Neural crest cell (in vitro differentiated cells): ENCODE results near the gene FHIT. TPM values are rescaled to one million over a fixed set of nuclear protein-coding genes. Genes with fewer than 3 reads are reported as not detected.

Source experiments
- DNase-seq: peaks from one replicate; pipeline ENCODE4 v3.0.0; 2021; ENCODE audit warnings: low read depth, mixed read lengths, low spot score
- H3K27ac Mint-ChIP-seq: one replicate; pipeline ENCODE4 v1.8.0; 2021; ENCODE audit warnings: mild to moderate bottlenecking, mixed read lengths; ENCODE audit not compliant: unreplicated experiment
- H3K27me3 Mint-ChIP-seq: 2 replicates; pipeline ENCODE4 v1.8.0; 2021; ENCODE audit warnings: low read depth, mild to moderate bottlenecking, mixed read lengths
- H3K36me3 Mint-ChIP-seq: 2 replicates; pipeline ENCODE4 v1.8.0; 2021; ENCODE audit warnings: low read depth, mild to moderate bottlenecking, mixed read lengths
- H3K4me1 Mint-ChIP-seq: 2 replicates; pipeline ENCODE4 v1.8.0; 2021; ENCODE audit warnings: mixed read lengths
- H3K4me3 Mint-ChIP-seq: one replicate; pipeline ENCODE4 v1.8.0; 2021; ENCODE audit warnings: mild to moderate bottlenecking, mixed read lengths
- H3K9me3 Mint-ChIP-seq: 2 replicates; pipeline ENCODE4 v1.8.0; 2021; ENCODE audit warnings: mixed read lengths
- total RNA-seq: library from RNA; stranded (reverse); gene quantifications from 2 replicates; pipeline ENCODE4 v1.2.1, GENCODE V29; 2021
- TF ChIP-seq, protein P1 (sequence below): fragments of 200-600 bp; sonication (generic); conservative IDR thresholded peaks from 2 replicates; pipeline ENCODE4 v1.5.0; 2021; ENCODE audit warnings: antibody characterized with exemption, mild to moderate bottlenecking

FHIT gene
- total RNA-seq, 1 donor from 2014 or later, result 5.2 TPM

- TF ChIP-seq, protein P1, sequence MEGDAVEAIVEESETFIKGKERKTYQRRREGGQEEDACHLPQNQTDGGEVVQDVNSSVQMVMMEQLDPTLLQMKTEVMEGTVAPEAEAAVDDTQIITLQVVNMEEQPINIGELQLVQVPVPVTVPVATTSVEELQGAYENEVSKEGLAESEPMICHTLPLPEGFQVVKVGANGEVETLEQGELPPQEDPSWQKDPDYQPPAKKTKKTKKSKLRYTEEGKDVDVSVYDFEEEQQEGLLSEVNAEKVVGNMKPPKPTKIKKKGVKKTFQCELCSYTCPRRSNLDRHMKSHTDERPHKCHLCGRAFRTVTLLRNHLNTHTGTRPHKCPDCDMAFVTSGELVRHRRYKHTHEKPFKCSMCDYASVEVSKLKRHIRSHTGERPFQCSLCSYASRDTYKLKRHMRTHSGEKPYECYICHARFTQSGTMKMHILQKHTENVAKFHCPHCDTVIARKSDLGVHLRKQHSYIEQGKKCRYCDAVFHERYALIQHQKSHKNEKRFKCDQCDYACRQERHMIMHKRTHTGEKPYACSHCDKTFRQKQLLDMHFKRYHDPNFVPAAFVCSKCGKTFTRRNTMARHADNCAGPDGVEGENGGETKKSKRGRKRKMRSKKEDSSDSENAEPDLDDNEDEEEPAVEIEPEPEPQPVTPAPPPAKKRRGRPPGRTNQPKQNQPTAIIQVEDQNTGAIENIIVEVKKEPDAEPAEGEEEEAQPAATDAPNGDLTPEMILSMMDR, result no peak
- no peak overlapping the region for H3K4me3 Mint-ChIP-seq
- H3K27ac Mint-ChIP-seq, result no peak overlapping the region
- H3K36me3 Mint-ChIP-seq, result no peaks in the 10 kb centered on the region
- H3K4me1 Mint-ChIP-seq, result peaks cover 5% of the 10 kb centered on the region
- H3K27me3 Mint-ChIP-seq, result peaks cover 3% of the 10 kb centered on the region
- no peak for DNase-seq
- H3K9me3 Mint-ChIP-seq, result no peaks in the 10 kb centered on the region
Measured at GRCh38 chr3:59995563-59995962, 1255.7 kb downstream of the FHIT start.

DNA sequence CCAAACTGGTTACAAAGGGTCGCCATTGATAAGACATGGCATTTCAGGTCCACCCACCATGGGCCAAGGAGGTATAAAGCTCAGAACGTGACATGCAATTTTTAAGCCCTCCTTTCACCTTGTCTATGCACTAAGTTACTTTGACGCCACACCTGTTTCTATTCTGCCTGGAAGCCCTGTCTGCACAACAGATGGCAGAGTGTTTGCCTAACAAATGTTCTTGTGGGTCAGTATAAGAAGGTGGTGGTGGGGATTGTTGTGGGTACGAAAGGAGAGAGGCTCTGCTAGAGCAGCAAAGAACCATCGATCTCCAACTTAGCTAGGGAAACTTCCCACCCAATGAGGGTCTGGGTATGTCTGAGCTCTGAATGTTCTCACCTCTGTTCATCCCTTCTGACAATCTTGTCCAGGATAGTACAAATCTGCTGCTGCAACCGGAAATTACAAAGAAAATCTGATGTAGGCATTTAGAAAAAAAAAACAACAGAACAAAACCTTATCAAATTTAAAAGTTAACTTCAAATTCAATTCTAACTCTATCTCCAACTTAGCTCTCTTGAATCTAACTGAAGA lies 1256.4 kb downstream of the FHIT start:
- H3K4me3 Mint-ChIP-seq, result no peak overlapping the region
- no peaks in the 10 kb centered on the region for H3K36me3 Mint-ChIP-seq
- no peaks in the 10 kb centered on the region for H3K9me3 Mint-ChIP-seq
- no peak overlapping the region for H3K27ac Mint-ChIP-seq
- peaks cover 5% of the 10 kb centered on the region for H3K4me1 Mint-ChIP-seq
- TF ChIP-seq, protein P1, result no peak
- no peak for DNase-seq
- peaks cover 3% of the 10 kb centered on the region for H3K27me3 Mint-ChIP-seq

GRCh38 chr3:59992578-59992977 lies 1258.7 kb downstream of the FHIT start:
- no peaks in the 10 kb centered on the region for H3K9me3 Mint-ChIP-seq
- TF ChIP-seq, protein P1, result no peak
- H3K27me3 Mint-ChIP-seq, result peaks cover 3% of the 10 kb centered on the region
- peaks cover 5% of the 10 kb centered on the region for H3K4me1 Mint-ChIP-seq
- no peak overlapping the region for H3K27ac Mint-ChIP-seq
- no peak overlapping the region for H3K4me3 Mint-ChIP-seq
- DNase-seq, result no peak
- H3K36me3 Mint-ChIP-seq, result no peaks in the 10 kb centered on the region

GRCh38 chr3:59990915-59991314 lies 1260.3 kb downstream of the FHIT start:
- DNase-seq, result no peak
- TF ChIP-seq, protein P1, result no peak
- Mint-ChIP-seq H3K36me3 (no peaks in the 10 kb centered on the region), H3K9me3 (no peaks in the 10 kb centered on the region), H3K4me3 (no peak overlapping the region), H3K4me1 (peaks cover 5% of the 10 kb centered on the region), H3K27ac (no peak overlapping the region), H3K27me3 (peaks cover 3% of the 10 kb centered on the region)

GRCh38 chr3:59982510-59982909 lies 1268.7 kb downstream of the FHIT start:
- Mint-ChIP-seq H3K27me3 (no peaks in the 10 kb centered on the region), H3K36me3 (no peaks in the 10 kb centered on the region), H3K4me3 (no peak overlapping the region), H3K9me3 (no peaks in the 10 kb centered on the region), H3K4me1 (no peaks in the 10 kb centered on the region), H3K27ac (no peak overlapping the region)
- TF ChIP-seq, protein P1, result no peak
- no peak for DNase-seq
